ENCODE data around the gene ECI1. TPM values are rescaled to one million over a fixed set of nuclear protein-coding genes. Genes with fewer than 3 reads are reported as not detected.
"Not testable (repeated sequence)": the region's sequence is repeated elsewhere in the genome, so short reads cannot be mapped to it uniquely, and the experiment has no call there.

The ECI1 gene
- total RNA-seq, 2 donors from 2014 or later = 36.7 to 50.6 TPM

GRCh38 chr16:2208308-2208707 lies 43.1 kb downstream of the ECI1 start:
- H3K36me3 Mint-ChIP-seq (ENCODE audit: low read depth) = peaks cover 39% of the 10 kb centered on the region
- no peaks in the 10 kb centered on the region for H3K27me3 Mint-ChIP-seq
- no peak overlapping the region for H3K4me3 Mint-ChIP-seq
- no peak overlapping the region for H3K27ac Mint-ChIP-seq
- no peak for ATAC-seq (replicated peaks)
- no peaks in the 10 kb centered on the region for H3K9me3 Mint-ChIP-seq
- peaks cover 17% of the 10 kb centered on the region for H3K4me1 Mint-ChIP-seq

GRCh38 chr16:2207872-2208271 lies 43.5 kb downstream of the ECI1 start:
- Mint-ChIP-seq H3K4me3 (peak overlapping the region; percentile 80), H3K27ac (no peak overlapping the region), H3K27me3 (no peaks in the 10 kb centered on the region), H3K36me3 (ENCODE audit: low read depth) (peaks cover 35% of the 10 kb centered on the region), H3K4me1 (peaks cover 17% of the 10 kb centered on the region), H3K9me3 (no peaks in the 10 kb centered on the region)
- no peak for ATAC-seq (replicated peaks)

- Mint-ChIP-seq H3K4me3 (peak overlapping the region; percentile 80), H3K27ac (no peak overlapping the region), H3K4me1 (peaks cover 14% of the 10 kb centered on the region), H3K36me3 (ENCODE audit: low read depth) (peaks cover 29% of the 10 kb centered on the region), H3K27me3 (no peaks in the 10 kb centered on the region), H3K9me3 (no peaks in the 10 kb centered on the region)
- ATAC-seq (replicated peaks) = no peak
These were observed 44.5 kb downstream of the ECI1 start for GRCh38 chr16:2206780-2207433.

- H3K9me3 Mint-ChIP-seq = no peaks in the 10 kb centered on the region
- H3K4me3 Mint-ChIP-seq = peak overlapping the region; percentile 80
- ATAC-seq (replicated peaks) = no peak
- H3K36me3 Mint-ChIP-seq (ENCODE audit: low read depth) = peaks cover 24% of the 10 kb centered on the region
- peaks cover 11% of the 10 kb centered on the region for H3K4me1 Mint-ChIP-seq
- H3K27me3 Mint-ChIP-seq = no peaks in the 10 kb centered on the region
- peak overlapping the region; percentile 22 for H3K27ac Mint-ChIP-seq
These were observed 45.0 kb downstream of the ECI1 start for GRCh38 chr16:2206420-2206779.

GRCh38 chr16:2205967-2206313 lies 45.4 kb downstream of the ECI1 start:
- ATAC-seq (replicated peaks) = no peak

GRCh38 chr16:2205104-2205966 lies 46.1 kb downstream of the ECI1 start, which contains the start of gene MLST8:
TSS of gene MLST8 (plus strand) at chr16:2205454. CDS start at chr16:2206086, 632 bp downstream.
- Mint-ChIP-seq H3K4me1 (peaks cover 11% of the 10 kb centered on the region), H3K36me3 (ENCODE audit: low read depth) (peaks cover 23% of the 10 kb centered on the region)

More at GRCh38 chr16:2205967-2206313, 45.4 kb downstream of the ECI1 start:
- Mint-ChIP-seq H3K27ac (peak overlapping the region; percentile 22), H3K27me3 (no peaks in the 10 kb centered on the region), H3K36me3 (ENCODE audit: low read depth) (peaks cover 23% of the 10 kb centered on the region), H3K4me1 (peaks cover 11% of the 10 kb centered on the region), H3K9me3 (no peaks in the 10 kb centered on the region), H3K4me3 (peak overlapping the region; percentile 80)

GRCh38 chr16:2204416-2205103 lies 46.8 kb downstream of the ECI1 start:
- peaks cover 11% of the 10 kb centered on the region for H3K4me1 Mint-ChIP-seq
- peak overlapping the region; percentile 85 for H3K27ac Mint-ChIP-seq
- H3K4me3 Mint-ChIP-seq = peak overlapping the region; percentile 80
- H3K27me3 Mint-ChIP-seq = no peaks in the 10 kb centered on the region
- peaks cover 23% of the 10 kb centered on the region for H3K36me3 Mint-ChIP-seq (ENCODE audit: low read depth)
- ATAC-seq (replicated peaks) = peak; percentile 0
- H3K9me3 Mint-ChIP-seq = no peaks in the 10 kb centered on the region

More at GRCh38 chr16:2205104-2205966, 46.1 kb downstream of the ECI1 start, which contains the start of gene MLST8:
- H3K27me3 Mint-ChIP-seq = no peaks in the 10 kb centered on the region
- peak; percentile 83 for ATAC-seq (replicated peaks)
- peak within 1 kb of the TSS; percentile 80 for H3K4me3 Mint-ChIP-seq
- H3K27ac Mint-ChIP-seq = peak within 1 kb of the TSS; percentile 85
- no peaks in the 10 kb centered on the region for H3K9me3 Mint-ChIP-seq

- not testable (repeated sequence) for H3K27me3 Mint-ChIP-seq; ATAC-seq (replicated peaks); H3K9me3 Mint-ChIP-seq; H3K27ac Mint-ChIP-seq
- Mint-ChIP-seq H3K36me3 (ENCODE audit: low read depth) (peaks cover 20% of the 10 kb centered on the region), H3K4me1 (peaks cover 11% of the 10 kb centered on the region), H3K4me3 (peak overlapping the region; percentile 80)
These were observed 48.2 kb downstream of the ECI1 start for GRCh38 chr16:2203119-2203688.

GRCh38 chr16:2200313-2200712 lies 51.1 kb downstream of the ECI1 start:
- Mint-ChIP-seq H3K9me3 (no peaks in the 10 kb centered on the region), H3K4me1 (peaks cover 6% of the 10 kb centered on the region), H3K4me3 (no peak overlapping the region), H3K27ac (no peak overlapping the region), H3K27me3 (peaks cover 11% of the 10 kb centered on the region), H3K36me3 (ENCODE audit: low read depth) (no peaks in the 10 kb centered on the region)
- ATAC-seq (replicated peaks) = no peak

- no peaks in the 10 kb centered on the region for H3K36me3 Mint-ChIP-seq (ENCODE audit: low read depth)
- H3K4me1 Mint-ChIP-seq = peaks cover 4% of the 10 kb centered on the region
- peaks cover 15% of the 10 kb centered on the region for H3K27me3 Mint-ChIP-seq
- no peak overlapping the region for H3K27ac Mint-ChIP-seq
- no peaks in the 10 kb centered on the region for H3K9me3 Mint-ChIP-seq
- no peak for ATAC-seq (replicated peaks)
- no peak overlapping the region for H3K4me3 Mint-ChIP-seq
These were observed 51.7 kb downstream of the ECI1 start for GRCh38 chr16:2199621-2200139.

GRCh38 chr16:2199095-2199494 lies 52.3 kb downstream of the ECI1 start:
- no peaks in the 10 kb centered on the region for H3K4me1 Mint-ChIP-seq
- no peak for ATAC-seq (replicated peaks)
- no peak overlapping the region for H3K4me3 Mint-ChIP-seq
- no peak overlapping the region for H3K27ac Mint-ChIP-seq
- H3K27me3 Mint-ChIP-seq = peaks cover 15% of the 10 kb centered on the region
- no peaks in the 10 kb centered on the region for H3K36me3 Mint-ChIP-seq (ENCODE audit: low read depth)
- H3K9me3 Mint-ChIP-seq = no peaks in the 10 kb centered on the region

- H3K27me3 Mint-ChIP-seq = peaks cover 15% of the 10 kb centered on the region
- no peak for ATAC-seq (replicated peaks)
- H3K4me1 Mint-ChIP-seq = no peaks in the 10 kb centered on the region
- no peak overlapping the region for H3K27ac Mint-ChIP-seq
- peak overlapping the region; percentile 47 for H3K4me3 Mint-ChIP-seq
- H3K36me3 Mint-ChIP-seq (ENCODE audit: low read depth) = no peaks in the 10 kb centered on the region
- H3K9me3 Mint-ChIP-seq = no peaks in the 10 kb centered on the region
These were observed 53.1 kb downstream of the ECI1 start for GRCh38 chr16:2198283-2198682.

- H3K27ac Mint-ChIP-seq = no peak overlapping the region
- H3K27me3 Mint-ChIP-seq = peaks cover 15% of the 10 kb centered on the region
- no peaks in the 10 kb centered on the region for H3K4me1 Mint-ChIP-seq
- H3K4me3 Mint-ChIP-seq = peak overlapping the region; percentile 47
- ATAC-seq (replicated peaks) = no peak
- no peaks in the 10 kb centered on the region for H3K36me3 Mint-ChIP-seq (ENCODE audit: low read depth)
- no peaks in the 10 kb centered on the region for H3K9me3 Mint-ChIP-seq
These were observed 53.6 kb downstream of the ECI1 start for GRCh38 chr16:2197765-2198164.

GRCh38 chr16:2196981-2197511 lies 54.3 kb downstream of the ECI1 start:
- Mint-ChIP-seq H3K4me3 (peak overlapping the region; percentile 47), H3K27me3 (peaks cover 15% of the 10 kb centered on the region), H3K9me3 (no peaks in the 10 kb centered on the region), H3K4me1 (no peaks in the 10 kb centered on the region), H3K27ac (no peak overlapping the region), H3K36me3 (ENCODE audit: low read depth) (no peaks in the 10 kb centered on the region)
- no peak for ATAC-seq (replicated peaks)

Data from activated T-helper 17 cell treated with anti-CD3 and anti-CD28 coated beads, Interleukin-2, amount 50 U/mL, for 72 hours (primary cell).